Epithelial cell of esophagus (primary cell): Measurements from ENCODE around the gene FAM83B.
"Not testable (repeated sequence)": the region's sequence is repeated elsewhere in the genome, so short reads cannot be mapped to it uniquely, and the experiment has no call there.

Experiments used
- DNase-seq: peaks from one replicate; pipeline ENCODE4 v3.0.0; 2010; ENCODE audit warnings: low read depth
- H3K4me3 ChIP-seq: 2 replicates; pipeline ENCODE4 v1.5.1; 2011; ENCODE audit warnings: mild to moderate bottlenecking, low read length, control low read depth
- CTCF ChIP-seq: IDR thresholded peaks from 2 replicates; pipeline ENCODE4 v1.5.1; 2011; ENCODE audit warnings: low read depth, mild to moderate bottlenecking, low read length, control low read depth, inconsistent platforms; ENCODE audit not compliant: insufficient read depth; ENCODE audit errors: missing control alignments

Gene FAM83B

GRCh38 chr6:54810147-54810546 lies 36.4 kb upstream of the FAM83B start:
- H3K4me3 ChIP-seq: no peak overlapping the region
- DNase-seq: no peak
- TF ChIP-seq CTCF: no peak

DNA sequence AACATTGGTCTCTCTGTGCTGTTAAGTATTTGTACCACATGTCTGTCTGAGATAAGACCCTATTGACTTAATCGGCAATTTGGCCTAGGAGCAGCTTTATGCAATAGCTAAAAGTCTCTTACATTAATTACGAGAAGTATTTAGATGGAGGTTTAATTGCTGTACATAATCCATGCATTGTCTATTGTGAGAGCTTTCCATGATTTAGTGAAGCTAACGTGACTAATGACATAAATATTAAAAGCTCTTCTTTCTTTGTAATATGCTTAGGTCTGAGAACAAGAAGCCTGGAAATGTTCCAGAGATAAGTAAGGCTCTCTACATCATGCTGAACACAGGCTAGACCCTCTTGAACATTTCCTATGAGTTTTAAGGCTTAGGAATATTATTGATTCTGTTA lies 32.7 kb upstream of the FAM83B start:
- H3K4me3 ChIP-seq: no peak overlapping the region
- TF ChIP-seq CTCF: no peak
- DNase-seq: peak; percentile 32

- TF ChIP-seq CTCF: no peak
- no peak overlapping the region for H3K4me3 ChIP-seq
- DNase-seq: peak; percentile 88
These were observed 29.3 kb upstream of the FAM83B start for GRCh38 chr6:54817236-54817635.

GRCh38 chr6:54817834-54818233 lies 28.7 kb upstream of the FAM83B start:
- TF ChIP-seq CTCF: no peak
- no peak overlapping the region for H3K4me3 ChIP-seq
- DNase-seq: no peak

DNA sequence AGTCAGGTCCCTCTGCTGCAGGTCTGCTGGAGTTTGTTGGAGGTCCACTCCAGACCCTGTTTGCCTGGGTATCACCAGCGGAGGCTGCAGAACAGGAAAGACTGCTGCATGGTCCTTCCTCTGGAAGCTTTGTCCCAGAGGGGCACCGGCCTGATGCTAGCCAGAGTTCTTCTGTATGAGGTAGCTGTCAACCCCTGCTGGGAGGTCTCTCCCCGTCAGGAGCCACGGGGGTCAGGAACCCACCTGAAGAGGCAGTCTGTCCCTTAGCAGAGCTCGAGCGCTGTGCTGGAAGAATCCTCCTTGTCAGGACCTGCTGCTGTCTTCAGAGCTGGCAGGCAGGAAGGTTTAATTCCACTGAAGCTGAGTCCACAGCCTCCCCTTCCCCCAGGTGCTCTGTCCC lies 22.3 kb upstream of the FAM83B start:
- DNase-seq, H3K4me3 ChIP-seq: not testable (repeated sequence)

DNA sequence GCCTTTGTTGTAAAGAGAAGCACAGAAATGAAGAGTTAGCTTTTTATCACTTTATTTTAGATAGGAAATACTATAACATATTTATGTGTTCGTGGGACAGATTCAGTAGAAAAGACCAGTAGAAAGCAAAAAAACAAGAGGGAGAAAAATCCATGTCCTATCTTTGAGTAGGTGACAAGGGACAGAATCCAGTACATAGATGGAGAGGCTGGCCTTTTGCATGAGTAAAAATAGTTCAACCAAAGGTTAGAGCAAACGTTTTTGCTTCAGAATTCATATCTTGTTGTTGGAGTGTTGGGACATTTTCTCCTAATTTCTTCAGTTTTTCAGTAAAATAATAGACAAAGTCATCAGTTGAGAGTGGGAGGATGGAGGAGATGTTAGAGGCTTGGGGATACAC lies 19.6 kb upstream of the FAM83B start:
- no peak for DNase-seq
- TF ChIP-seq CTCF: no peak
- H3K4me3 ChIP-seq: no peak overlapping the region

DNA sequence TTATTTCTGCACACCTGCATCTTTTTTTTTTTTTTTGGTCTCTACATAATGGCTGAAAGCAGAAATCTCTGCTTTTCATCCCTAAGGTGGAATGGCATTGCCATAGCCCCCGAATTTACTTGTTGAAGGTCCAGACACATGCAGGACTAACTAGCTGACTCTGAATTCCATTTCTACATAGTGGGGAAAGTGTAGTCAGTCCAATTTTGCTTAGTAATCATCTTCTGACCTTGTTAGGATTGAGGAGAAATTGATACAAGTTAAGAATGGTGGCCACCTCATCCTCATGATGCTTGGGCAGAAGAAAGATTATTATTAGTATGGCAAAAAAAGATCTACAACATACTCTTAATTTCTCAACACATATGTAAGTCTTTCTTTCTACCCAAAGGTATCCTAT lies 16.4 kb upstream of the FAM83B start:
- no peak for TF ChIP-seq CTCF
- DNase-seq: no peak
- H3K4me3 ChIP-seq: no peak overlapping the region

DNA sequence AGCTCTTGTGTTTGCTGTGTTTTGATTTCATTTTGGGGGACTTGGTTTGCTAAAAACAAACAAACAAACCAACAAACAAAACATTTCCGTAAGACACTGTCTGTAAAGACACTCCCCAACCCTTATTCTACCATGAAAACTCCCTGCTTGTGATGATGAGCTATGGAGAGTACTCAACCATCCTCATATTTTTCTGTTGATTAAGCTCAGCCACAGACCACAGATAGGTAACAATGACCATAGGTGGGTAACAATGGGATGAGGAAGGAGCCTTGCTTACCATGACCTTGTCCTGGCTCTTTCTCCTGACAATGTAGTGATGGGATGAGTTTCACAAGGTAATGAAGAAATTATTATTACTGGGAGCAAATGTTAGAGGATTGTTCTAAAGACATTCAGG lies 11.4 kb upstream of the FAM83B start:
- TF ChIP-seq CTCF: no peak

More for the DNA sequence above, 11.4 kb upstream of the FAM83B start:
- H3K4me3 ChIP-seq: no peak overlapping the region
- no peak for DNase-seq
